D721Med (cell line): ENCODE results near the gene HPCA.

Experiments
- DNase-seq: peaks from one replicate; pipeline ENCODE4 v3.0.0; 2011; ENCODE audit warnings: low spot score; ENCODE audit not compliant: insufficient read length
- FAIRE-seq: peaks from 2 replicates; lab custom pipeline; 2011; peaks lifted over from hg19 to GRCh38; lab: Jason Lieb, UNC
- TF ChIP-seq, protein P1 (sequence below): IDR thresholded peaks from 2 replicates; pipeline ENCODE4 v1.5.1; 2012; ENCODE audit warnings: mild to moderate bottlenecking, control low read depth; ENCODE audit not compliant: insufficient read depth; ENCODE audit errors: missing control alignments

HPCA gene

GRCh38 chr1:32860566-32860965 lies 25.7 kb upstream of the HPCA start:
- DNase-seq (no peak), FAIRE-seq (no peak)
- TF ChIP-seq, protein P1, sequence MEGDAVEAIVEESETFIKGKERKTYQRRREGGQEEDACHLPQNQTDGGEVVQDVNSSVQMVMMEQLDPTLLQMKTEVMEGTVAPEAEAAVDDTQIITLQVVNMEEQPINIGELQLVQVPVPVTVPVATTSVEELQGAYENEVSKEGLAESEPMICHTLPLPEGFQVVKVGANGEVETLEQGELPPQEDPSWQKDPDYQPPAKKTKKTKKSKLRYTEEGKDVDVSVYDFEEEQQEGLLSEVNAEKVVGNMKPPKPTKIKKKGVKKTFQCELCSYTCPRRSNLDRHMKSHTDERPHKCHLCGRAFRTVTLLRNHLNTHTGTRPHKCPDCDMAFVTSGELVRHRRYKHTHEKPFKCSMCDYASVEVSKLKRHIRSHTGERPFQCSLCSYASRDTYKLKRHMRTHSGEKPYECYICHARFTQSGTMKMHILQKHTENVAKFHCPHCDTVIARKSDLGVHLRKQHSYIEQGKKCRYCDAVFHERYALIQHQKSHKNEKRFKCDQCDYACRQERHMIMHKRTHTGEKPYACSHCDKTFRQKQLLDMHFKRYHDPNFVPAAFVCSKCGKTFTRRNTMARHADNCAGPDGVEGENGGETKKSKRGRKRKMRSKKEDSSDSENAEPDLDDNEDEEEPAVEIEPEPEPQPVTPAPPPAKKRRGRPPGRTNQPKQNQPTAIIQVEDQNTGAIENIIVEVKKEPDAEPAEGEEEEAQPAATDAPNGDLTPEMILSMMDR = no peak

DNA sequence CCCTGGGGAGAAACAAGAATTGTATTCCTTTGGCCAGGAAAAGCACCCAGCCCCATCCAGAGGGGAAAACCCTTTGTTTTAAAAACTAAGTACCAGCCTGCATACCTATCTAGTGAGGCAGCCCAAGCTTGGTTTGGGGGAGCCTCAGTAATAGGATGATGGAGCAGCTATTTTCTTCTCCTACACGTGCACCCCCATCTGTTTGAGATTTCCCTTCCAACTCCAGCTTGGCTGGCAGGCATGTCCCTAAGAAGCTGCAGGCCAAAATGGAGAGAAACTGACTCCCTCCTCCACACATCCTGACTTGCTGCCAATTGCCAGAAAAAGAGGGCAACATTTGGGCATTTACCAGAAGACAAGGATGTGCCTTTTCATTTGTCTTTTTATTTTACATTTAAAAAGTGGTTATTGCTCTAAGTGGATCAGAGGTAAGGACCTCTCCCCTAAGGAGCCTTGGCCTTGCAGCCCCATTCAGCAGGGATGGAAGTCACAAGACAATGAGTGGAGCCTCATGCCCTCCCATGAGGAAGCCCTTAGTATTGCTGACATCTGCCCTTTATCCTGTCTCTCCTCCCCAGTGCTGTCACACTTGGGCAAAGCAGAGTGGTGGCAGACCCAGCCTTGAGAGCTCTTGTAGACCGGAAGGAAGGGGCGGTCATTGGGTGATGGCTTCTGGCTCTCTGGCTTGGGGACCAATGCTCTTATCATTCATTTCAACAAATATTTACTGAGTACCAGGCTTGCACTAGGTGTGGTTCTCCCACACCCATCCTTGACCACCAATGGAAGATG lies 24.2 kb upstream of the HPCA start:
- no peak for FAIRE-seq
- no peak for DNase-seq
- TF ChIP-seq, protein P1 = no peak

- TF ChIP-seq, protein P1 = no peak
- FAIRE-seq (no peak), DNase-seq (no peak)
Observed at GRCh38 chr1:32863218-32863880, 22.9 kb upstream of the HPCA start.

GRCh38 chr1:32863881-32864245 lies 22.4 kb upstream of the HPCA start:
- DNase-seq (no peak), FAIRE-seq (no peak)
- TF ChIP-seq, protein P1 = no peak

DNA sequence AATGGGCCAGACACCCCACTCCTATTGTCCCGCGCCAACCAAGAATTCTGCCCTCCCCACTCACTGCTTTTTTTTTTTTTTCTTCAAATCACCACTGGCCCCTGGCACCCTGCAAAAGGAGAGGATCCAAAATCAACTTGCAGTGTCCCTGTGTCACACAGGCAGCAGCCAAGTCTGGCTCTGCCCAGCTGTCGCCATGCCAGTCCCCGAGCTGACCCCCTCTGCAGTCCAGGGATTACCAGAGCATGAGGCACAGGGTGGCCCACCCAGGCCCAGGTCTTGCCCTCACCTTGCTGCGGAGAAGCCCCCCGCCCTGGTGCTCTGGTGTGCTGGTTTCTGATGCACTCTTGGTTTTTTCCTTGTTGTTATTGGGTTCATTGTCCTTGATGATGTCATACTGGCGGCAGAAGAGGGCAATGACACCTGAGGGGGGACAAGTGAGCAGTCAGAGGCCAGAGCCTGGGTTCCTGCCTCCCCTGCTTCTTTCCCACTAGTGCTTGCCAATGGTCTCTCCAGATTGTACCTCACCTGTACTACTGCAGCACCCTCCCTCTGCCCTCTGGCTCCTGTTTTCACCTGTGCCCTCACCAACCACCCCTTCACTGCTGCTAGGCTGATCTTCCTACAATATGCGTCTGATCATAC lies 21.8 kb upstream of the HPCA start:
- FAIRE-seq (no peak), DNase-seq (no peak)
- TF ChIP-seq, protein P1 = no peak

DNA sequence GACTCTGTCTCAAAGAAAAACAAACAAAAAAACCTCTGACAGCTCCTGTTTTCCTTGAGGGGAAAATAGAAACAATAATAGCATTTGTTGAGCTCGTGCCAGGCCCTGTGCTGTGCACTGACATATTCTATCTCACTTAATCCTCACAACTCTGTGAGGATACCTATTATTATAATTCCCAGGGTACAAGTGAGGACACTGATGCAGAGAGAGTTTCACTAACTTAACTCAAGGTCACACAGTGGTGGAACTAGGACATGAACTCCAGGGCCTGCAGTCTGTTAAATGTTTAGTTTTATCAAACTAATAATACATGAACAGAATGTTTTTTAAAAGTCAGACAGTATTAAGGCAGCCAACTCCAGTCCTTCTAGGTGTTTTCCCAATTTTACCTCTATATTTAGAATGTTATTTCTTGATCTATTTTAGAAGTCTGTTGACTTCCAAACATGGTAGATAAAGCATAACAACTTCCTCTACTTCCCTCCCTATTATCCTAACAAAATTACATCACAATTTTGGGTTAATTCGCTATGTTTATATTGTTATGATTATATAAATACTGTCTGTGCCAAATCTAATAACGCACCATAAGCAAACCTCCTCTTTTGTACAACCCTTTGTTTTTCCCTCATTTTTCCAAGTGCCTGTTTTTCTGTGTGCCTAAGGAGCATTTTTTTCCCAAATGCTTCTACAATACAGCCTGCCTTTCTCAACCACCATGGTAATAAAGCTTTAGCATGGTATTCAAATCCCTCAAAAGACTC lies 20.5 kb upstream of the HPCA start:
- no peak for FAIRE-seq

More for the DNA sequence above, 20.5 kb upstream of the HPCA start:
- TF ChIP-seq, protein P1 = no peak
- no peak for DNase-seq
